Activated naive CD8-positive, alpha-beta T cell treated with anti-CD3 and anti-CD28 coated beads for 36 hours (primary cell): ENCODE measurements around the gene AGGF1. TPM values are rescaled to one million over a fixed set of nuclear protein-coding genes. Genes with fewer than 3 reads are reported as not detected.

Experiments
- DNase-seq: peaks from one replicate; pipeline ENCODE4 v3.0.0; 2021
- H3K27ac Mint-ChIP-seq: one replicate; pipeline ENCODE4 v1.8.0; 2022; ENCODE audit warnings: mild to moderate bottlenecking, moderate library complexity, mixed read lengths
- H3K27me3 Mint-ChIP-seq: one replicate; pipeline ENCODE4 v1.8.0; 2022; ENCODE audit warnings: mild to moderate bottlenecking, mixed read lengths
- H3K36me3 Mint-ChIP-seq: one replicate; pipeline ENCODE4 v1.8.0; 2021; ENCODE audit warnings: mild to moderate bottlenecking, mixed read lengths
- H3K4me1 Mint-ChIP-seq: one replicate; pipeline ENCODE4 v1.8.0; 2021; ENCODE audit warnings: mixed read lengths
- H3K4me3 Mint-ChIP-seq: one replicate; pipeline ENCODE4 v1.8.0; 2022; ENCODE audit warnings: mild to moderate bottlenecking, moderate library complexity, mixed read lengths
- H3K9me3 Mint-ChIP-seq: one replicate; pipeline ENCODE4 v1.8.0; 2022; ENCODE audit warnings: mixed read lengths
- total RNA-seq, 2 experiments: library from RNA; stranded (reverse); gene quantifications; one replicate each; pipeline ENCODE4 v1.2.3, GENCODE V29; 2021

AGGF1 gene
- total RNA-seq, 2 experiments from 2014 or later = 28.7 to 29.2 TPM

DNA sequence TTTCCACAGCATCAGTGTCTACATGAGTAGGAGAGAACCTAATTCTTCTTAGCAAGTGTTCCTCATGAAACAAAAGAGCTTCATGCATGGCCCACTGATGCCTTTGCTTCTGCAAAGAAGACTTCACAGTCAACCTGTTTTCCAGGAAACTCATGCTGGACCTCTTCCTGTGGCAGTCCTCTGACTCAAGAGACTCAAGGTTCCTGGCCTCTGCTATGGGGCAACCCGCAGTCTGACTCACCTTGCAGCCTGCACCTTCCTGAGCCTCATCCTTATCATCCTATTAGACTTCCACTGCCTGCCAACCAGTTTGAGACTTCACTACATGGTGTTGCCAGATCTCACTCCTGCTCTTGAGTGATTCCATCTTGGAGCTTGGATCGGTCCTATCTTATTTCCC is 17.6 kb upstream of the AGGF1 start:
- no peaks in the 10 kb centered on the region for H3K36me3 Mint-ChIP-seq
- H3K9me3 Mint-ChIP-seq = no peaks in the 10 kb centered on the region
- no peak overlapping the region for H3K27ac Mint-ChIP-seq
- no peaks in the 10 kb centered on the region for H3K4me1 Mint-ChIP-seq
- DNase-seq = no peak
- H3K4me3 Mint-ChIP-seq = no peak overlapping the region
- H3K27me3 Mint-ChIP-seq = peaks cover 4% of the 10 kb centered on the region

DNA sequence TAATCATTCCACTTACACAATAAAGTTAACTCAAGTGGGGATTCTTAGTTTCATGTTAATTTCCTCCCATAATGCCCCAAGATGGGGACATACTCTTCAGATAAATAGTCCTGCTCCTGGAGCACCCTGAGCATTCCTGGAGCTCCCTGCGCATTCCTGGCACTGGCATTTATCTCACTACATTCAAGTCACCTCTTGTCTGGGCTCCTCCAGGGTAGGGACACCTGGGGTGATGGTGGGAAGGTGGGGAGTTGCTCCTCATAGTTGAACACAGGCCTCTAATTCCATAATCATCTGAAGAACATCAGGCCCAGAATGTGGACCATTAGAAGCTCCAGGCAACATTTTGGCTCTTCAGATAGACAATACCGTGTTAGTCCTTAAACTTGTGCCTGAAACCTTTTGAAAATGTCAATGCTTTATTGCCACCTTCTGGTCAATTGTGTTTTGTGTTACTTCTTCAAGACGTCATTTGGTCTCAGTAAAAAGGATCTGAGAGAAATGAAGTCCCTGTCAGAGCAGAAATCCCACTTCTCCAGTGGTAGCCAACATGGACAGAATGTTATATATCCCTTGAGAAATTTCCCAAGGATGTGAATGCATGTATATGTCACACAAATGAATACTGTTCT is 14.2 kb upstream of the AGGF1 start:
- no peak for DNase-seq
- H3K4me1 Mint-ChIP-seq = no peaks in the 10 kb centered on the region
- H3K27me3 Mint-ChIP-seq = peaks cover 11% of the 10 kb centered on the region
- no peak overlapping the region for H3K27ac Mint-ChIP-seq
- no peaks in the 10 kb centered on the region for H3K36me3 Mint-ChIP-seq
- no peaks in the 10 kb centered on the region for H3K9me3 Mint-ChIP-seq
- H3K4me3 Mint-ChIP-seq = no peak overlapping the region

GRCh38 chr5:77016962-77017361 is 13.2 kb upstream of the AGGF1 start:
- Mint-ChIP-seq H3K36me3 (no peaks in the 10 kb centered on the region), H3K27me3 (peaks cover 11% of the 10 kb centered on the region), H3K27ac (no peak overlapping the region), H3K4me3 (no peak overlapping the region), H3K9me3 (no peaks in the 10 kb centered on the region), H3K4me1 (no peaks in the 10 kb centered on the region)
- no peak for DNase-seq

DNA sequence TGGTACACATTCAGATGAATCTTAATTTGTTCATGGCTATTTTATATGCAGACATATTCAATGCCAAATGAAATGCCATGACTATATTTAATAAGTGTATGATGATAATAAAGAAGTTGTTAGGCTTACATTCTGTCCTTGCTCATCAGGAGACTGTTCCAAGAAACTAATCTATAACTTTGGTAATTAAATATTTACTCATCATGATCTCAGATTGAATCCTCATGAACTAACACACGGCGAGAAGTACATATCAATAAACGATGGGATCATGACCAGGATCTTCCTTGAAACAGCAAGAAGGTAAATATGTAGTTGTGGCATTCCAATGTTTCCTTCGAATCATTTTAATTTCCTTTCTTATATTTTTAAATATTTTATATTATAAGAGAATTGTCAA is 12.5 kb upstream of the AGGF1 start:
- peaks cover 2% of the 10 kb centered on the region for H3K9me3 Mint-ChIP-seq

DNA sequence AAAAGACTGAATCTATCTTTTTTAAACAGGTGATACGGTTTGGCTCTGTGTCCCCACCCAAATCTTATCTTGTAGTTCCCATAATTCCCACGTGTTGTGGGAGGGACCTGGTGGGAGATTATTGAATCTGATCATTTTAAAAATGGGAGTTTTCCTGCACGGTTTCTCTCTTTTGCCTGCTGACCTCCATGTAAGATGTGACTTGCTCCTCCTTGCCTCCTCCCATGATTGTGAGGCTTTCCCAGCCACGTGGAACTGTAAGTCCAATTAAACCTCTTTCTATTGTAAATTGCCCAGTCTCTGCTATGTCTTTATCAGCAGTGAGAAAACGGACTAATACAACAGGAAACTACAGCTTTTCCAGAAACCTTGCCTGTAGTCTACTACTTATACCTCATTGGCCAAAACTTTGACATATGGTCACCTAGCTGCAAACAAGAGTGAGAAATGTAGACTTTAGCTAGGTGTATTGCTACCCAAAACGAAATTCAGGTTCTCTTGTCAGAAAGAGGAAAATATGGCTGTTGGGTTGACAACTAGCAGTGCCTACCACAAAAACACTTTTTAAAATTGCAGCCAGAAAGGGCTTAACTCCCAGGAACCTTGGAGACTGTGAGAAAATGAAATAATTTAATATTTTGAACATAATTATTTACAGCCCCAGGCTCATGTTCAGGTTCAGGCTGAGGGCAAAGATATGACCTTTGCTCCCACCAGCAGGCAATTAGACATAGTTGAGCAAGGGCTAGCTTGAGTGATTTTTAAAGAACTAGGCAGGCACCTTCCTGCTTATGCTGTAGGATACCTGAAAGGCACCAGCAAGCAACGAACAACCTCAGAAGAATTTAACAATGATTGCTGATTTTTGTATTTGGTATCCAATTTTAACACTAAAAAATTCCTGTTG is 7.4 kb upstream of the AGGF1 start:
- Mint-ChIP-seq H3K27ac (no peak overlapping the region), H3K4me3 (no peak overlapping the region), H3K4me1 (no peaks in the 10 kb centered on the region), H3K36me3 (no peaks in the 10 kb centered on the region), H3K27me3 (peaks cover 13% of the 10 kb centered on the region), H3K9me3 (peaks cover 4% of the 10 kb centered on the region)
- DNase-seq = no peak

More for the DNA sequence above, 12.5 kb upstream of the AGGF1 start:
- Mint-ChIP-seq H3K4me3 (no peak overlapping the region), H3K27ac (no peak overlapping the region), H3K27me3 (peaks cover 17% of the 10 kb centered on the region), H3K36me3 (no peaks in the 10 kb centered on the region), H3K4me1 (no peaks in the 10 kb centered on the region)
- DNase-seq = no peak

DNA sequence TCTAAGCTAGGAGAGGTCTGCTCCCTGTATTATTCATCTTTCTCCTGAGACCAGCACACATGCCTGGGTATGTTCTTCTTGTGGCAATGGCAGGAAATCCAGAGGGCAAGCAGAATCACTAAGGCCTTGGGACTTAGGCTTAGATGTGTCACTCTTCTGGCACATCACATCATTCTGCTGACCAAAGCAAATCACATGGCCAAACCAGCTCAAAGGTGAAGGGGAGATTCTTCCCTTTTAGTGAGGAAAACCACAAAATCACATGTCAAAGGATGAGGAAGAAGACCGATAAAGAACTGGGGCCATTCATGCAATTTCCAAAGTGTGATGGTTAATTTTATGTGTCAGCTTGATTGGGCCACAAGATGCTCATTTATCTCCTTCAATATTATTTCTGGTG is 5.7 kb upstream of the AGGF1 start:
- Mint-ChIP-seq H3K36me3 (peaks cover 15% of the 10 kb centered on the region), H3K27ac (no peak overlapping the region), H3K9me3 (peaks cover 15% of the 10 kb centered on the region), H3K27me3 (peaks cover 7% of the 10 kb centered on the region), H3K4me1 (no peaks in the 10 kb centered on the region), H3K4me3 (no peak overlapping the region)
- DNase-seq = no peak

- H3K4me1 Mint-ChIP-seq = peaks cover 24% of the 10 kb centered on the region
- peaks cover 32% of the 10 kb centered on the region for H3K36me3 Mint-ChIP-seq
- H3K27ac Mint-ChIP-seq = no peak overlapping the region
- H3K4me3 Mint-ChIP-seq = no peak overlapping the region
- no peaks in the 10 kb centered on the region for H3K27me3 Mint-ChIP-seq
- H3K9me3 Mint-ChIP-seq = peaks cover 19% of the 10 kb centered on the region
- DNase-seq = no peak
Observed at GRCh38 chr5:77028631-77029375, 1.4 kb upstream of the AGGF1 start.

DNA sequence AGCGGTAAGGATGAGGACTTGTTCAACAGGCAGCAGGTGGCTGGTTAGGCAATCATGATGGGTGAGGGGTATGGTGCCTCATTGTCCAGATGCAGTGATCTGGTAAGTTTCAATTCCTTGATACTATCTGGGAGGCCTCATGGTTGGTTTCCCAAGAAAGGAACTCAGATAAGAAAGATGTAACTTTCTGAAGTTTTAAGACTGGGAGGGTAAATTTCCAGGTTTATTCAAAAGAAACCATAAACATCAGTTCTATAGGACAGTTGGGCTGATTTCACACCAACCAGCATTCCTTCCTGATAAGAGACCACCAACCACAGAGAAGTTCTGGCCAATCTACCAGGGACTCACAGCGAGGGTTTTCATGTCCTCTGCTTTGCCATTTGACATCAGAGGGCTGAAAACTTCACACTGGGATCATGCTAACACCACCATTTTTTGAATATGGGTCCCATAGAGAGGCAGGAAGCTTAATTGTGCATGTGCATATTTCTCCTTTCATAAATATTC is 773 bp upstream of the AGGF1 start:
- Mint-ChIP-seq H3K9me3 (peaks cover 19% of the 10 kb centered on the region), H3K4me1 (peaks cover 26% of the 10 kb centered on the region), H3K36me3 (peaks cover 32% of the 10 kb centered on the region), H3K27ac (no peak overlapping the region), H3K4me3 (peak overlapping the region; percentile 93), H3K27me3 (no peaks in the 10 kb centered on the region)
- no peak for DNase-seq

GRCh38 chr5:77031891-77032290 is 1.7 kb downstream of the AGGF1 start:
- Mint-ChIP-seq H3K27me3 (no peaks in the 10 kb centered on the region), H3K4me1 (peaks cover 31% of the 10 kb centered on the region), H3K9me3 (peaks cover 18% of the 10 kb centered on the region), H3K36me3 (peaks cover 40% of the 10 kb centered on the region), H3K4me3 (peak overlapping the region; percentile 93), H3K27ac (peak overlapping the region; percentile 92)
- no peak for DNase-seq

- no peak overlapping the region for H3K27ac Mint-ChIP-seq
- H3K27me3 Mint-ChIP-seq = no peaks in the 10 kb centered on the region
- H3K9me3 Mint-ChIP-seq = peaks cover 18% of the 10 kb centered on the region
- no peak for DNase-seq
- H3K4me3 Mint-ChIP-seq = no peak overlapping the region
- H3K4me1 Mint-ChIP-seq = peaks cover 31% of the 10 kb centered on the region
- peaks cover 40% of the 10 kb centered on the region for H3K36me3 Mint-ChIP-seq
Observed at GRCh38 chr5:77032635-77033034, 2.4 kb downstream of the AGGF1 start.

DNA sequence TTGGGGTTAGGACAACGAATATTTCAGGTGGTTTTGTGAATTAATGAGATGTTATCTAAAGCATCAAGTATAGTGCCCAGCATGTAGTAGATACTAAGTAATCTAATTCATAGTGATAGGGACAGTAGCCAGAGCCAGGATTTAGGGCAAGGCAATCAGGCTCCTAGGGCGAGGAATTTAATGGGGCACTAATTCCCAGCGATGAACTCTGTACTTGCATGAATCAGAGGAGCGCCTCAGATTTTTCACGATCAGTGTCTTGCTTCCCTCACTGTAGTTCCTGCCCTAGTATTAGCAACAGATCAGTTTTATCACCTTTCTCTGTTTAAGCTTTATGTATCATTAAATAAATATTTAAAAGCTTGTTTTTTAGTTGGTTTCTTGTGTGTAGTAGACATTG is 3.1 kb downstream of the AGGF1 start:
- Mint-ChIP-seq H3K4me3 (no peak overlapping the region), H3K4me1 (peaks cover 31% of the 10 kb centered on the region), H3K27me3 (no peaks in the 10 kb centered on the region), H3K9me3 (peaks cover 15% of the 10 kb centered on the region), H3K27ac (no peak overlapping the region), H3K36me3 (peaks cover 36% of the 10 kb centered on the region)
- DNase-seq = no peak

DNA sequence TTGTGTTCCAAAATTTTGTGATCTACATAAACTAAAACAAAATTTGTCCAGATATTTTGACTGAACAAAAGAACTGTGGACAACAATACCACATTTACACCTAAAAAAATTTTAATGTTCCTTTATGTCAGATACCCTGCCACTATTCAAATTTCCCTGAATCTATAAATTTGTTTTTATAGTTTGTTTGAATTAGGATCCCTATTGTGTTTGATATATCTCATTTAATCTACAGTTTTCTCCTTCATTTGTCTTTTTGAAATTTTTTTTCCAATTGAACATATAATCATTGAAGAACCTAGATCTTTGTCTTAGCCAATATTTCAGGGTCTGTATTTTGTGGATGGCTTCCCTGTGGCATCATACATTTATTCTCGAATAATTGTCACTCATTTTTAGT is 5.7 kb downstream of the AGGF1 start:
- H3K9me3 Mint-ChIP-seq = no peaks in the 10 kb centered on the region
- no peak overlapping the region for H3K4me3 Mint-ChIP-seq
- DNase-seq = no peak
- H3K27me3 Mint-ChIP-seq = no peaks in the 10 kb centered on the region
- peaks cover 28% of the 10 kb centered on the region for H3K36me3 Mint-ChIP-seq
- peaks cover 29% of the 10 kb centered on the region for H3K4me1 Mint-ChIP-seq
- H3K27ac Mint-ChIP-seq = no peak overlapping the region

DNA sequence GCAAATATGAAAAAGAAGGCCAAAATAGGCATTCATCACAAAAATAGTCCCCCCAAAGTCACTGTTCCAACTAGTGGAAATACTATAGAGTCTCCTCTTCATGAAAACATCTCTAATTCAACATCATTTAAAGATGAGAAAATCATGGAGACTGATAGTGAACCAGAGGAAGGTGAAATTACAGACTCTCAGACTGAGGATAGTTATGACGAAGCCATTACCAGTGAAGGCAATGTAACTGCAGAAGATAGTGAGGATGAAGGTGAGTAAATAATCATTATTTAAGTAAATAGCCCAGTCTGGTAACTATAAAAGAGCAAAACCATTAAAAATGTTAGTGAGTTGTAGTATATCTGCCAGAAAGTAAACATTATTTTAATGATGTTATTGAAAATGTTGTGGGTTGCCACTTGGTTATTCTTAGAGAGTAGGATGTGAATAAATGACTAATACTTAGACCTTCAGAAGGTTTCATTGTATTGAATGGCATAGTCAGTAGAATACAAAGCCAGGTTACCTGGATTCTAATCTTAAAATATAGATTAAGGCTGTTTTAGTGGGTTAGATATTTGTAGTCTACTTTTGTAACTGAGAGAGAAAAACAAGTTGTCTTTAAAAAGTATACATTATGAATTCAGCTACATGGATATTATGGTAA is 16.3 kb downstream of the AGGF1 start:
- Mint-ChIP-seq H3K4me3 (no peak overlapping the region), H3K9me3 (no peaks in the 10 kb centered on the region), H3K27ac (no peak overlapping the region), H3K36me3 (peaks cover 21% of the 10 kb centered on the region), H3K27me3 (no peaks in the 10 kb centered on the region), H3K4me1 (peaks cover 7% of the 10 kb centered on the region)
- DNase-seq = no peak

DNA sequence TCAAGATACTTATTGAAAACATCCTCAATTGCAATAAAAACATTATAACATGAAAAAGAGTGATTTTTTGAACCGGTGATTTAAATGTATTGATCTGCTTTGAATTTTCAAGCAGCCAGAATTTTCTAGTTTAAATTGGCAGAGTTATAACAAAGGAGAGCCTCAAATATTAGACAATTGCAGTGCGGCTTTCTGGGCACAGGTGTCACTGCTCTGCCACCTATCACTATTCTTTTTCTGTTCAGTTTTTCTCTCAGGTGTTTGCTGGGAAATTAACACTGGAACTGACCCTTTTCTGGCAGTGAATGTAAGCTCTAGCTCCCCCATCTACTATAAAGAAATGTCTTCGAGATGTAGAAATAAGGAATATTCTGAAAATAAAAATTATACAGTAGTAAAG is 33.8 kb downstream of the AGGF1 start:
- no peak overlapping the region for H3K4me3 Mint-ChIP-seq
- H3K4me1 Mint-ChIP-seq = peaks cover 4% of the 10 kb centered on the region
- H3K9me3 Mint-ChIP-seq = no peaks in the 10 kb centered on the region
- H3K36me3 Mint-ChIP-seq = peaks cover 30% of the 10 kb centered on the region
- H3K27ac Mint-ChIP-seq = no peak overlapping the region
- no peaks in the 10 kb centered on the region for H3K27me3 Mint-ChIP-seq
- DNase-seq = no peak

- no peak overlapping the region for H3K4me3 Mint-ChIP-seq
- H3K9me3 Mint-ChIP-seq = no peaks in the 10 kb centered on the region
- peaks cover 29% of the 10 kb centered on the region for H3K36me3 Mint-ChIP-seq
- H3K27ac Mint-ChIP-seq = no peak overlapping the region
- no peak for DNase-seq
- H3K4me1 Mint-ChIP-seq = peaks cover 4% of the 10 kb centered on the region
- no peaks in the 10 kb centered on the region for H3K27me3 Mint-ChIP-seq
Observed at GRCh38 chr5:77065256-77065655, 35.1 kb downstream of the AGGF1 start.
